Activated CD8-positive, alpha-beta T cell treated with anti-CD3 and anti-CD28 coated beads for 36 hours (primary cell): ENCODE measurements around the gene POC1B. TPM values are rescaled to one million over a fixed set of nuclear protein-coding genes. Genes with fewer than 3 reads are reported as not detected.

ENCODE experiments used
- ATAC-seq: fragments of 200-7000 bp; cut with Tn5 transposase; one replicate; pipeline ENCODE4 v1.10.0; 2021; ENCODE audit warnings: mild to moderate bottlenecking, moderate library complexity
- CTCF ChIA-PET: fragments of 350-600 bp; sonication (Branson Sonifier 250); formaldehyde crosslinking; loops from one replicate; lab custom pipeline; 2021; ENCODE audit warnings: antibody characterized with exemption; lab: Charles Lee
- POLR2A ChIA-PET: fragments of 350-600 bp; sonication (Branson Sonifier 250); formaldehyde crosslinking; loops from one replicate; lab custom pipeline; 2021; ENCODE audit warnings: antibody characterized with exemption; lab: Charles Lee
- DNase-seq: peaks from one replicate; pipeline ENCODE4 v3.0.0-alpha.2; 2020
- H3K27ac Mint-ChIP-seq: one replicate; pipeline ENCODE4 v1.8.0; 2021; ENCODE audit warnings: mild to moderate bottlenecking, mixed read lengths
- H3K27me3 Mint-ChIP-seq: one replicate; pipeline ENCODE4 v1.8.0; 2021; ENCODE audit warnings: mixed read lengths
- H3K36me3 Mint-ChIP-seq: one replicate; pipeline ENCODE4 v1.8.0; 2021; ENCODE audit warnings: low read depth, mixed read lengths
- H3K4me1 Mint-ChIP-seq: one replicate; pipeline ENCODE4 v1.8.0; 2021; ENCODE audit warnings: low read depth, mixed read lengths
- H3K4me3 Mint-ChIP-seq: one replicate; pipeline ENCODE4 v1.8.0; 2021; ENCODE audit warnings: mild to moderate bottlenecking, moderate library complexity, mixed read lengths
- H3K9me3 Mint-ChIP-seq: one replicate; pipeline ENCODE4 v1.8.0; 2021; ENCODE audit warnings: mixed read lengths
- CTCF ChIP-seq: fragments of 200-600 bp; IDR thresholded peaks from one replicate; pipeline ENCODE4 v1.8.0; 2022; ENCODE audit warnings: antibody characterized with exemption, mild to moderate bottlenecking
- intact Hi-C: fragments of 100-400 bp; cut with micrococcal nuclease; formaldehyde crosslinking; loops from one replicate; pipeline ENCODE4 v1.10.0; 2022
- total RNA-seq, 2 experiments: library from RNA; stranded (reverse); gene quantifications; one replicate each; pipeline ENCODE4 v1.2.3, GENCODE V29; 2021

Gene POC1B
- total RNA-seq, 2 experiments from 2014 or later = 31.9 to 34.8 TPM

DNA sequence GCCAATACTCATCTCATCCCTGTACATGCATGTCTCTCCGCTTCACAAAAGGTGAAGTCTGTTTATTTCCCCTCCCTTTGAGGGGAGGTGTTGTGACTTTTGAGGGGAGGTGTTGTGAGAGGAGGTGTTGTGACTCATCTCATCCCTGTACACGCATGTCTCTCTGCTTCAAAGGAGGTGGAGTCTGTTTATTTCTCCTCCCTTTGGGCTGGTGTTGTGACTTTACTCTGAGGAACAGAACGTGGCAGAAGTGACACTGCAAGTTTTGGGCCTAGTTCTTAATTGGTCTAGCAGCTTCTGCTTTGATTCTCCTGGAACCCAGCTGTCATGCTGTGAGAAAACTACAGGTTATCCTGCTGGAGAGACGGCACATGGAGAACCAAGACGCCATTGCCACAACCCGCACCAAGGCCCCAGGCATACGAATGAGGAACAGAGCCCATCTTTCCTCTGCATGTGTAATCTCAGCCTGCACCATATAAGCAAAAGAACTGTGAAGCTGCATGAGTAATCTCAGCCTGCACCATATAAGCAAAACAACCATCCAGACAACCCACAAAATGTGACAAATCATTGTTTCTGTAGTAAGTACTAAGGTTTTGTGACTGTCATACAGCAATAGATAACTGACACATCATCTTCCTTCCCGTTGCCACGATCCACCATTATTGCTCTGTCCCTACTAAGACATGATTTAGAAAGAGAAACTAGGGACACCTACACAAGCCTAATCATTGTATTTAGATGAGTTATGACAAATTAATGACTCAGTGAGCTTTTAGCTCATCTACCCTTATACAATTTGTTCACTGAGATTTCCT is 31.2 kb downstream of the POC1B start:
- no peaks in the 10 kb centered on the region for H3K27me3 Mint-ChIP-seq
- ATAC-seq (peak; percentile 92), DNase-seq (peak; percentile 73)
- no peak overlapping the region for H3K4me3 Mint-ChIP-seq
- peak overlapping the region; percentile 90 for H3K27ac Mint-ChIP-seq
- CTCF ChIA-PET = interaction anchor here (0.6 to 1.7 kb wide), 8 partner anchors 9 to 477 kb away, joined by 3 to 5 read pairs (median 4); partner anchors contain the start of gene GALNT4
- H3K36me3 Mint-ChIP-seq = peaks cover 28% of the 10 kb centered on the region
- no peaks in the 10 kb centered on the region for H3K9me3 Mint-ChIP-seq
- POLR2A ChIA-PET = interaction anchor here (0.7 to 3.0 kb wide), 2 partner anchors 17 to 30 kb away, joined by 4 to 9 read pairs; partner anchors contain the start of gene GALNT4
- intact Hi-C loops = loop anchor here (2.0 kb wide), 1 partner anchor 30 kb away; the partner anchor contains the start of gene GALNT4
- TF ChIP-seq CTCF = no peak
- H3K4me1 Mint-ChIP-seq = peaks cover 20% of the 10 kb centered on the region

GRCh38 chr12:89493670-89494302 is 32.1 kb downstream of the POC1B start:
- H3K4me3 Mint-ChIP-seq = no peak overlapping the region
- ChIA-PET CTCF (interaction anchor here (0.6 to 1.1 kb wide), 2 partner anchors 25 to 45 kb away, joined by 3 to 4 read pairs; no protein-coding TSS in a partner anchor), POLR2A (interaction anchor here (0.7 to 3.0 kb wide), 2 partner anchors 17 to 31 kb away, joined by 4 to 9 read pairs; partner anchors contain the start of gene GALNT4)
- no peak for DNase-seq
- H3K27ac Mint-ChIP-seq = peak overlapping the region; percentile 40
- H3K9me3 Mint-ChIP-seq = no peaks in the 10 kb centered on the region
- peaks cover 27% of the 10 kb centered on the region for H3K36me3 Mint-ChIP-seq
- TF ChIP-seq CTCF = no peak
- peaks cover 20% of the 10 kb centered on the region for H3K4me1 Mint-ChIP-seq
- no peak for ATAC-seq
- no peaks in the 10 kb centered on the region for H3K27me3 Mint-ChIP-seq
- intact Hi-C loops = loop anchor here (2.0 kb wide), 1 partner anchor 31 kb away; the partner anchor contains the start of gene GALNT4

GRCh38 chr12:89492883-89493282 is 33.0 kb downstream of the POC1B start:
- H3K9me3 Mint-ChIP-seq = no peaks in the 10 kb centered on the region
- no peak for ATAC-seq
- ChIA-PET POLR2A (no interaction called here), CTCF (no interaction called here)
- peaks cover 27% of the 10 kb centered on the region for H3K36me3 Mint-ChIP-seq
- intact Hi-C loops = no loop called here
- no peak overlapping the region for H3K4me3 Mint-ChIP-seq
- no peak for DNase-seq
- no peaks in the 10 kb centered on the region for H3K27me3 Mint-ChIP-seq
- no peak overlapping the region for H3K27ac Mint-ChIP-seq
- TF ChIP-seq CTCF = no peak
- peaks cover 20% of the 10 kb centered on the region for H3K4me1 Mint-ChIP-seq

DNA sequence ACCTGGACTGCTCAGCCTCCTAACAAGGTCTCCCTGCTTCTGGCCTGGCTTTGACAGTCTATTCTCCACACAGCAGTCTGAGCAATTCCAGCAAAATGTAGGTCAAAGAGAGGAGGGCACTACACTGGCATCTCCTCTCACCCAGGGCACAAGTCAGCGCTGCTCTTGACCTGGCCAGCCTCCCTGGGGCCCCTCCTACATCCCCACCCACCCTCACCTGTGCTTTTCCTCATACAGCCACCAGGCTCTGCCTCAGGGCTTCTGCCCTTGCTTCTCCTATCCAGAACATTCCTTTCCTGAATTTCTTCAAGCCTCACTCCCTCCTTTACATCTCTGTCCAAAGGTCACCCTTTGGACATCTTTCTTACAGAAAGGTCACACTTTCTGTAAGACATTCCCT is 34.9 kb downstream of the POC1B start:
- H3K27ac Mint-ChIP-seq = no peak overlapping the region
- H3K4me3 Mint-ChIP-seq = no peak overlapping the region
- ChIA-PET CTCF (no interaction called here), POLR2A (no interaction called here)
- no peaks in the 10 kb centered on the region for H3K9me3 Mint-ChIP-seq
- no peak for TF ChIP-seq CTCF
- peaks cover 29% of the 10 kb centered on the region for H3K36me3 Mint-ChIP-seq
- no peaks in the 10 kb centered on the region for H3K27me3 Mint-ChIP-seq
- DNase-seq (no peak), ATAC-seq (no peak)
- intact Hi-C loops = no loop called here
- peaks cover 20% of the 10 kb centered on the region for H3K4me1 Mint-ChIP-seq
